GM12801 (cell line): ENCODE results near the gene SLC25A41.

Experiments
- TF ChIP-seq, protein P1 (sequence below): IDR thresholded peaks from one replicate; pipeline ENCODE4 v1.5.1; 2011; ENCODE audit warnings: control low read depth; ENCODE audit not compliant: insufficient read length; ENCODE audit errors: extremely low read depth

SLC25A41 gene

DNA sequence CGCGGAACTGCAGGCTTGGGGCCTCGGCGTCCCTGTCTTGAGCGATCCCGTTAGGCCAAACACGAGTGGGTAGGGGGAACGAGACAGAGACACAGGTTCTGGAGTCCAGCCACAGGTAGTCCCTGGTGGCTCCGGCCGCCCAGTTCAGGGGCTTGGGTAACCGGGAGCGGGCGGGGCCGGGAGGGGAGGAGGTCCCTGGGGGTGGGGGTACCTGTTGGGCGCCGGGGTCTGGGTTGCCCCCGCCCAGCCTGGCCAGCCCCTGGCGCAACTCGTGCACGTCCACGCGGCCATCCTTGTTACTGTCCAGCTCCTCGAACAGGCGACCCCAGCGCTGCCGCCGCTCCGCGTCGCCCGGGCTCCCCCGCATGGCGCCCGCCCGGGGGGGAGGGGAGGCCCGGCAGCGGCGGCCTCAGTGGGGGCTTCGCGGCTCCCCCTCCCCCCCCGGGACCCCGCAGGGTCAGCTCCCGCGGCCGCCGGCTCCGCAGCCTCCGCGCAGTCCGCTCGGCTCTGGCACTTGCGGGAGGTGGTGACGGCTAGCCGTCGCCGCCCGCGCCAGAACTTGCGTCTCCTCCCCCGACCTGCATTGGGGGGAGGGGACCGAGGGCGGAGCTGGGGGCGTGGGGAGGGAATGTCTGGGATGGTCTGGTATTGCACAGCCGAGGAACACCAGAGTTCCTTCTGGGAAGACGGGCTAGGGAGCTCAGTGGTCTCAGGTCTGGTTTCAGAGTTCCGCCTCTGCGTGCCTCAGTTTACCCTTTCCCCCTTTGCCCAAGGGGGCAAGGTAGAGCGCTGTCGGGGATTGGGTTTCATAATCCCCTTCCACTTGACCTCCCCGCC is 25.9 kb upstream of the SLC25A41 start, which contains the start of gene SLC25A23:
Gene SLC25A23 (minus strand): TSS at position 531 of the 837 bp plus-strand sequence. CDS start 164 bp downstream, at position 367.
- TF ChIP-seq, protein P1, sequence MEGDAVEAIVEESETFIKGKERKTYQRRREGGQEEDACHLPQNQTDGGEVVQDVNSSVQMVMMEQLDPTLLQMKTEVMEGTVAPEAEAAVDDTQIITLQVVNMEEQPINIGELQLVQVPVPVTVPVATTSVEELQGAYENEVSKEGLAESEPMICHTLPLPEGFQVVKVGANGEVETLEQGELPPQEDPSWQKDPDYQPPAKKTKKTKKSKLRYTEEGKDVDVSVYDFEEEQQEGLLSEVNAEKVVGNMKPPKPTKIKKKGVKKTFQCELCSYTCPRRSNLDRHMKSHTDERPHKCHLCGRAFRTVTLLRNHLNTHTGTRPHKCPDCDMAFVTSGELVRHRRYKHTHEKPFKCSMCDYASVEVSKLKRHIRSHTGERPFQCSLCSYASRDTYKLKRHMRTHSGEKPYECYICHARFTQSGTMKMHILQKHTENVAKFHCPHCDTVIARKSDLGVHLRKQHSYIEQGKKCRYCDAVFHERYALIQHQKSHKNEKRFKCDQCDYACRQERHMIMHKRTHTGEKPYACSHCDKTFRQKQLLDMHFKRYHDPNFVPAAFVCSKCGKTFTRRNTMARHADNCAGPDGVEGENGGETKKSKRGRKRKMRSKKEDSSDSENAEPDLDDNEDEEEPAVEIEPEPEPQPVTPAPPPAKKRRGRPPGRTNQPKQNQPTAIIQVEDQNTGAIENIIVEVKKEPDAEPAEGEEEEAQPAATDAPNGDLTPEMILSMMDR: no peak

DNA sequence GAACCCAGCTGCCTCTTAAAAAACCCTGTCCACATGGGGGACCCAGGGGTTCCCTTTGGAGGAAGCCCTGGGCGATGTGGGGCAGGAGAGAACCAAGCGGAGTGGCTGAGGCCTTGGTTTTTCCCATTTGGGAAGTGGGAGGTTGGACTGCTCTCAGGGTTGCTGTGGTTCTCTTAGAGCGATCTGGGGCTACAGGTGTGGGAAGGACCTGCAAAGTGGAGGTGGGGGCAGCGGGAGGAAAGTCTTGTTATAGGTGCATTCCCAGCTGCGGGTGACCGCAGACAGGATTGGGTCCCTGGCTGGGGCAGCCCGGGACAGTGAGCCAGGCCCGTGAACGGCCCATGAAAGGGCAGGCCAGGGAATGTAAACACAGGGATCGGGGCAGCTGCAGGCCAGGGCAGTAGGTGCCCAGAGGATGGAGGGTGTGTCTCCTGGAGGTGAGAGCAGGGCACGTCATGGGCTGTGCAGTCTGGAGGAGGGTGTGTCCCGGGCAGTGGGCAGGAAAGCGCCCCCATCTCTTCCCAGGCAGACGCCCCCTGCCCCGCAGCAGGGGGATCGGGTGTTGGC is 25.2 kb upstream of the SLC25A41 start:
- TF ChIP-seq, protein P1: no peak

DNA sequence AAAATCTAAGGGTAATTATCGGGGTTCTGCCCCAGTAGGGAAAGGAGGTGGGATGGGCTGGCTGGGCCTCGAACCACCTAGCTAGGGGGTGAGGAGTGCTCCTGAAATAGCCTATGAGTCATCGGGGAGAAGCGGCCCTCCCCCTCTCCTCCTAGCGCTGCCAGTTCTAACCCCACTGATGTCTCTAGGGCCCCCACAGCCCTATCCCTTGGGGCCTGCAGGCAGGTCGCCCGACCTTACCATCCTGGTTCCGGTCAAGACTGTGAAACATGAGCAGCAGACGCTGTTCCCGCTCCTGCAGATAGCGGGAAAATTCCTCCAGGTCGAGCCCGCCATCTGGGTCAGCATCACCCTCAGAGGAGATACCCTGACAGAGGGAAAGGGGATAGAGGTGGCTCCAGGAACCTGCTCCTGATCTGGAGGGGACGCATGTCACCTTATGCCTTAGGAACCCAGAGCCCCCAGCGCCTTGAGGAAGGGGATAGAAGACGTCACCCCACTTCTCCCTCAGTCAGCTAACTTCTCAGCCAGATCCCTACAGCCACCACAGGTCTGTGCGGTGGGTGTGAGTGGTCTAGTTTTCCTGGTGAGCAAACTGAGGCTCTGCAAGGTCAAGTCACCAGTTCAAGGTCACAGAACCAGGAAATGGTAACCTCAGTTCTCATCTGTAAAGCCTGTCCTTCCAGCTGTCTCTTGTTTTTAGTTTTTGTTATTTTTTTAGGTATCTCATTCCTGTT is 24.6 kb upstream of the SLC25A41 start:
- TF ChIP-seq, protein P1: no peak

DNA sequence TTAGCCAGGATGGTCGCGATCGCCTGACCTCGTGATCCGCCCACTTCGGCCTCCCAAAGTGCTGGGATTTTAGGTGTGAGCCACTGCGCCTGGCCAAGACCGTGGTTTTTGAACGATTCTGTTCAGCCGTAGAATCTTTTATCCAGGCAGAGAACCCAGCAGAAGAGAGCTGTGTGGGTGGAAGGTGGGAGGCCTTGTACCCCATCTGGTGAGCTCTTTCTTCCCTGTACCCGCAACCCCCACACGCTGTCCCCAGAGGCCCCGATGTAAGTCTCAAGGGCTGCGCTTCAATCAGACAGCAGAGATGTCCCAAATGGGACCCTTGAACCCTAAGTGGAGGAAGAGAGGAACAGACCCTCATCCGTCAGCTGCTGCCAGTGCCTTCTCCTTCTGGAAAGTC is 22.4 kb upstream of the SLC25A41 start:
- TF ChIP-seq, protein P1: no peak

DNA sequence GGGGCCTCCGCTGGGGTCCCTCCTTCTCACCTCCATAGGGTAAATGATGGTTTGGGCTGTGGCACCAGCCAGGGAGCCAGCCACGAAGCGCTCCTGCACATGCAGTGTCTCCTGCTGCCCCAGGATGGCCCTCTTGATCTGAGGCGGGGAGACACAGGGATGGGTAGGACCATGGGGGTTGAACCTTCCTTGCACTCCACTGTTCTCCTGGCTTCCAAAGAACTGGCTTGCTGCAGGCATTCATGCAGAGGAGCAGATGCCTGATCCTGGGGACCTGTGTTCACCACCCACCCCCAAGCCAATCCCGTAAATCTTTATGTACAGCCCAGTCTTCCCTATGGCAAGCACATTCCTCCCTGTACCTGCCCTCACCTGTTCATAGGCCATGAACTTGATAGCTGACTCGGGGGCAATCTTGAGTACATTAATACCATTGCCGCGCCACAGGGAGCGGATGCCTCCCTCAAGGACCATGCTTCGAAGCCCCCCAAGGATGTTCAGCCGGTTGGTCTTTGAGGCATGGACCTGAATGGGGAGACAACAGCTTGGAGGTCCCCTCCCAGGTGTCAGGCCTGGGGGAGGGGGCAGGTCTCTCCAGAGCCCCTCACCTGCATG is 20.5 kb upstream of the SLC25A41 start:
- TF ChIP-seq, protein P1: no peak

DNA sequence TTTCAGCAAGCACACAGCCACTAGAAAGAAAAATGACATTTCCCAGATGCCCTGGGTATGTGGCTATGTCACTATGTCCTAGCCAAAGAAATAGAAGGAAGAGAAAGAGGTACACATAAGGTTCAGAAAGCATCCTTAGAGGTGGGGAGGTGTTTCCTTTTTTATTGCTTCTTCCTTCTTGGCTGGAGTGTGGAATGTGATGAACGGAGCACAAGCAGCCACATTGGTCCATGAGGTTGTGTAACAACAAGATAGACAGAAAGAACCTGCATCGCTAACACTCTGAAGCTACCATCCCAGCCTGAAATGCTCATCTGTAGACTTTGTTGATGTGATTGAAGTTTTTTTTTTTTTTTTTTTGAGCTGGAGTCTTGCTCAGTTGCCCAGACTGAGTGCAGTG is 19.3 kb upstream of the SLC25A41 start:
- TF ChIP-seq, protein P1: no peak

DNA sequence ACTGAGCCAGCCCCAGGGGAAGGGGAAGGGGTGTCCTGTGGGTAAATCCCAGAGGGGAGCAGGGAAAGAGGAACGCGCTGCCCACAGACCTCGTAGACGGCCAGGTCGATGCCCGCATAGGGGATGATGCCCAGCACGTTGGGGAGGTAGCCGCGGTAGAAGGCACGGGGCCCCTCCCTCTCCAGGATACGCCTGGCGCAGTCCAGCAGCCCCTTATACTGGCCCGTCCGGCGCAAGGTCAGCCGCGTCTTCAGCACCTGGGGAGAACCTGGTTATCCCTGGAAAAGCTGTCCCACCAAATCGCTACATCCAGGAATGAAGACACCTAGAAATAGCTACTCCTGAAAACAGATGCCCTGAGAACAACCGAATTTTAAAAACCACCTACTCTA is 18.7 kb upstream of the SLC25A41 start:
- TF ChIP-seq, protein P1: no peak
